Lower lobe of right lung (tissue), 2 donors: ENCODE data around the gene FGD3. TPM values are rescaled to one million over a fixed set of nuclear protein-coding genes. Genes with fewer than 3 reads are reported as not detected.

ENCODE experiments used
- ATAC-seq, 2 donors: fragments of 200-7000 bp; cut with Tn5 transposase; one replicate each; pipeline ENCODE4 v1.9.1; 2020 to 2022; ENCODE audit warnings: mild to moderate bottlenecking in 2 of 2, moderate library complexity in 2 of 2
- DNase-seq: peaks from one replicate; pipeline ENCODE4 v3.0.0-alpha.2; 2020
- H3K27ac ChIP-seq: fragments of 200-600 bp; one replicate; pipeline ENCODE4 v1.8.0; 2022
- H3K27me3 ChIP-seq: fragments of 200-600 bp; one replicate; pipeline ENCODE4 v1.8.0; 2022; ENCODE audit warnings: low read depth
- H3K36me3 ChIP-seq: fragments of 200-600 bp; one replicate; pipeline ENCODE4 v1.8.0; 2022; ENCODE audit warnings: mild to moderate bottlenecking
- H3K4me1 ChIP-seq: fragments of 200-600 bp; one replicate; pipeline ENCODE4 v1.8.0; 2022
- H3K4me3 ChIP-seq: fragments of 200-600 bp; one replicate; pipeline ENCODE4 v1.8.0; 2022; ENCODE audit warnings: mild to moderate bottlenecking
- H3K9me3 ChIP-seq: fragments of 200-600 bp; one replicate; pipeline ENCODE4 v1.8.0; 2022
- intact Hi-C: fragments of 100-400 bp; cut with DNase I; formaldehyde crosslinking; loops from one replicate; pipeline ENCODE4 v1.11.0; 2022
- total RNA-seq: library from RNA; stranded (reverse); fragmentation: NEBNext Ultra II Directional; extraction: Animal tissue kit (Norgen Biotek cat#: 25700); gene quantifications from one replicate; pipeline ENCODE4 v1.2.1, GENCODE V29; 2021
- TF ChIP-seq, protein P1 (sequence below): fragments of 200-600 bp; IDR thresholded peaks from one replicate; pipeline ENCODE4 v1.8.0; 2022; ENCODE audit warnings: antibody characterized with exemption, mild to moderate bottlenecking
- donor health status: DM: no; HTN: yes; CAD: no; lungs with severe emphysema.

The FGD3 gene
- total RNA-seq, 1 donor from 2014 or later: 23.9 TPM

DNA sequence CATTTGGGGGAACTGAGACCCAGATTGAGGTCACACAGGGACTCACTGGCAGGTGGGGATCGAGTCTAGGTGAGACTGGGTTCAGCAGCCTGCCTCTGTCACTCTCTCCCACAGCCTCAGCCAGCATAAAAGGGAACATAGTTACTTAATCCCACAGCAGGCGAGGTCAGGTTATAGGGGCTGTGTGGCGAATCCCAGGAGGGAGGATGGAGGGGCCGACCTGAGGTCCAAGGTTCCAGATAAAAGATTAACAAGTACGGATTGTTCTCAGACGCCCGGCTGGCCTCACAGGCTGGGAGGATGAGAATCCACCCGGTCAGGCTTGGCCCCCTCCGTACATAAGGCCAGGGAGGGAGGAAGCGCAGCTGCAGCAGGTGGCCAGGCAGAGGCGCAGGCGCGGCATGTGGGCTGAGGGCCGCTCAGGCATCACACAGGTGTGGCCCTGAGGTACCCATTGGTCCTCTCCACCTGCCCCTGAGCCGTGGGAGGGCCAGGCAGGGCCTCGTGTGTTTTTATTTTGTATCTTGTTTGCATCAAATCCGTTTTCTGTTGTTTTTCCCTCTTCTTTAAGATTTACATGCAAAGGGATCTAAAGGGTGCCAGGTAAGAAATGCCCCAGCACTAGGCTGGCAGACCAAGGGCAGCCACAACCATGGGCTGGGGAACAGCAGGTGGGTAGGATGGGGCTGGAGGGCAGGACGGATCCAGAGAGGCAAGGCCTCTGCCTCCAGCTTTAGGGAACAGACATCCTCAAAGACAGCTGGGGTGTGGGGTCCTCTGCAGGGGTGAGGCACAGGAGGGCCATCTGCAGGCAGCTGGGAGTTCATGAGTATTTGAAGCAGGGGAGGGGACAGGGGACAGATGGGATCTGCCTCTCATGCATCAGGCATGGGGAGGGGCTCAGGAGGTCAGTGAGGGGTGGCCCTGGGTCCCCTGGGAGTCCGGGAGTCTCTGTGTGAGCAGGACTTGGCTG is 114.8 kb downstream of the FGD3 start:
- Histone ChIP-seq H3K9me3 (no peaks in the 10 kb centered on the region), H3K36me3 (no peaks in the 10 kb centered on the region), H3K27me3 (no peaks in the 10 kb centered on the region), H3K4me1 (peaks cover 48% of the 10 kb centered on the region), H3K27ac (no peak overlapping the region), H3K4me3 (no peak overlapping the region)
- TF ChIP-seq, protein P1, sequence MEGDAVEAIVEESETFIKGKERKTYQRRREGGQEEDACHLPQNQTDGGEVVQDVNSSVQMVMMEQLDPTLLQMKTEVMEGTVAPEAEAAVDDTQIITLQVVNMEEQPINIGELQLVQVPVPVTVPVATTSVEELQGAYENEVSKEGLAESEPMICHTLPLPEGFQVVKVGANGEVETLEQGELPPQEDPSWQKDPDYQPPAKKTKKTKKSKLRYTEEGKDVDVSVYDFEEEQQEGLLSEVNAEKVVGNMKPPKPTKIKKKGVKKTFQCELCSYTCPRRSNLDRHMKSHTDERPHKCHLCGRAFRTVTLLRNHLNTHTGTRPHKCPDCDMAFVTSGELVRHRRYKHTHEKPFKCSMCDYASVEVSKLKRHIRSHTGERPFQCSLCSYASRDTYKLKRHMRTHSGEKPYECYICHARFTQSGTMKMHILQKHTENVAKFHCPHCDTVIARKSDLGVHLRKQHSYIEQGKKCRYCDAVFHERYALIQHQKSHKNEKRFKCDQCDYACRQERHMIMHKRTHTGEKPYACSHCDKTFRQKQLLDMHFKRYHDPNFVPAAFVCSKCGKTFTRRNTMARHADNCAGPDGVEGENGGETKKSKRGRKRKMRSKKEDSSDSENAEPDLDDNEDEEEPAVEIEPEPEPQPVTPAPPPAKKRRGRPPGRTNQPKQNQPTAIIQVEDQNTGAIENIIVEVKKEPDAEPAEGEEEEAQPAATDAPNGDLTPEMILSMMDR: no peak
- intact Hi-C loops: no loop called here
- peak; percentile 48 for DNase-seq
- ATAC-seq: no peak

- TF ChIP-seq, protein P1: no peak
- H3K4me3 ChIP-seq: no peak overlapping the region
- no peaks in the 10 kb centered on the region for H3K27me3 ChIP-seq
- peak; percentile 55 to 76 for ATAC-seq
- H3K27ac ChIP-seq: peak overlapping the region; percentile 11
- intact Hi-C loops: no loop called here
- peak; percentile 72 for DNase-seq
- H3K9me3 ChIP-seq: no peaks in the 10 kb centered on the region
- H3K36me3 ChIP-seq: no peaks in the 10 kb centered on the region
- peaks cover 33% of the 10 kb centered on the region for H3K4me1 ChIP-seq
Measured at GRCh38 chr9:93064392-93065134, 117.2 kb downstream of the FGD3 start.

DNA sequence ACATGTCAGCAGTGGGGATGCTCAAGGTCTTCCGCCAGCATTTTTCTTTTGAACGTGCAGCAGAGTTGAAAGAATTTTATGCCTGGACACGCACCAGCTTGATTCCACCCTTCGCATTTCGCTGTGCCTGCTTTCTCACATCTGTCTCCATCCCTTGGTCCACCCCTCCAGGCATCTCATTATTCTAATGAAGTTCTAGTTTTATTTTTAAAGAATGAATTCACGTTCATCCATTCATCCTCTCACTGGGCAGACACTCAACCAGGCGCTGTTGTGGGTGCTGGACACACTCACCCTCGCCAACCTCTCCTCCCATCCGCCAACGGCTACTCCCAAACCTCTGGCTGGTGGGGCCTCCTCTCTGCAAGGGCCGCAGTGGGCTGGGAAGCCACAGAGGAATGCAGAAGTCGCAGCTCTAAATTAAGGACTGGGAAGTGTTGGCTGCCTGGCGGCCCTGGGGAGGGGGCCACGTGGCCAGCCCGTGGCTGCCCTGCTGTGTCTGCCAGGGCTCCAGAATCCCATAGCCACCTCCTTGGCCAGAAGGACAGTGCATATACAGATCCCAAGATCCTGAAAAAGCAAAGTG is 117.9 kb downstream of the FGD3 start:
- DNase-seq: no peak
- intact Hi-C loops: no loop called here
- no peaks in the 10 kb centered on the region for H3K27me3 ChIP-seq
- ATAC-seq: no peak
- no peaks in the 10 kb centered on the region for H3K9me3 ChIP-seq
- TF ChIP-seq, protein P1: no peak
- no peaks in the 10 kb centered on the region for H3K36me3 ChIP-seq
- H3K4me3 ChIP-seq: no peak overlapping the region
- H3K27ac ChIP-seq: no peak overlapping the region
- H3K4me1 ChIP-seq: peaks cover 28% of the 10 kb centered on the region

DNA sequence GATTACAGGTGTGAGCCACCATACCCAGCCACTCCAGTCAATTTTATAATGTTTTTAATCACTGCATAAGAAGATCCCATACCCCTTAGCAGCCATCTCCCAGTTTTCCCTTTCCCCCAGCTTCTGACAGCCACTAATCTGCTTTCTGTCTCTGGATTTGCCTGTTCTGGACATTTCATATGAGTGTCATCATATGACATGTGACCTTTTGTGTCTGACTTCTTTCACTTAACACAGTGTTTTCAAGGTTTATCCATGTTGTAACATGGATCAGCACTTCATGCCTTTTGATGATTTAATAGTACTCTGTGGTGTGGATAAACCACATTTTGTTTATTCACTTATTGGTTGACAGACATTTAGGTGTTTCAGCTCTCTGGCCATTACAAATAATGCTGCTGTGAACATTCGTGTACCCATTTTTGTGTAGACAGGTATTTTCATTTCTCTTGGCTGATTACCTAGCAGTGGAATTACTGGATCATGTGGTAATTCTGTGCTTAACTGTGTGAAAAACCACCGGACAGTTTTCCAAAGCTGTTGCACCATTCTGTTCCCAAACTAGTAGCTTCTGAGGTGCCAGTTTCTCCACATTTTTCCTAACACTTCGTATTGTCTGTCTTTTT is 119.8 kb downstream of the FGD3 start:
- TF ChIP-seq, protein P1: no peak
- intact Hi-C loops: no loop called here
- Histone ChIP-seq H3K4me3 (no peak overlapping the region), H3K27me3 (no peaks in the 10 kb centered on the region), H3K9me3 (no peaks in the 10 kb centered on the region), H3K36me3 (no peaks in the 10 kb centered on the region), H3K4me1 (peaks cover 15% of the 10 kb centered on the region), H3K27ac (no peak overlapping the region)
- DNase-seq (no peak), ATAC-seq (no peak)

- peaks cover 19% of the 10 kb centered on the region for H3K4me1 ChIP-seq
- H3K36me3 ChIP-seq: no peaks in the 10 kb centered on the region
- H3K9me3 ChIP-seq: no peaks in the 10 kb centered on the region
- no peak overlapping the region for H3K27ac ChIP-seq
- H3K4me3 ChIP-seq: no peak overlapping the region
- no peak for DNase-seq
- intact Hi-C loops: no loop called here
- TF ChIP-seq, protein P1: no peak
- H3K27me3 ChIP-seq: no peaks in the 10 kb centered on the region
- no peak for ATAC-seq
Measured at GRCh38 chr9:93068956-93069355, 121.6 kb downstream of the FGD3 start.
